Head of caudate nucleus (tissue), 42 donors: ENCODE results near the gene CST9.
"Not testable (repeated sequence)": the region's sequence is repeated elsewhere in the genome, so short reads cannot be mapped to it uniquely, and the experiment has no call there.

Source experiments
- DNase-seq, 42 donors: peaks; one replicate each; pipeline versions ENCODE4 v3.0.0 to v3.0.0-alpha.2; 2020 to 2021; ENCODE audit warnings: mixed read lengths in 7 of 42
- intact Hi-C: fragments of 100-400 bp; cut with DNase I; formaldehyde crosslinking; loops from one replicate; pipeline ENCODE4 v1.15.0; 2022

Gene CST9

DNA sequence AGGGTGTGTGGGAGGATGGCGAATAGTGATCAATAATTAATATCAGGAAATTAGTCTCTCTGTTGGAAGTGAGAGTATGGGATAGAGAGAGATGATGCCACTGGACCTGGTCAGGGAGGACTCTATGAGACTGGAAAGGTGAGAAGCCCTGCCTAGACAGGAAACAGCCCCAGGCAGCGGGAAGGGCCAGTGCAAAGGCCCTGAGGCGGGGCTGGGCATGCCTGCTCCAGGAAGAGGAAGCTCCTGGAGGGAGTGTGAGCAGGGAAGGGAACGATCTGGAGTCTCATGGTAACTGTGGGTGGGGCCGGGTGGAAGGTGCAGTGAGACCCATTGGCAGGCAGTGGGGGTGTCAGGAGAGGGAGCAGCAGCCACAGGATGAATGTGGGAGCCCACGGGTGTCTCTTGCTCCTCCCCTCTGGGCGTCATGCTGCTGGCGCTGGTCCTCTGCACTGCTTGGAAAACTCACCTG lies 33.8 kb upstream of the CST9 start:
- DNase-seq, result peak in 1 of 42 donors; percentile 25
- intact Hi-C loops, result no loop called here

DNA sequence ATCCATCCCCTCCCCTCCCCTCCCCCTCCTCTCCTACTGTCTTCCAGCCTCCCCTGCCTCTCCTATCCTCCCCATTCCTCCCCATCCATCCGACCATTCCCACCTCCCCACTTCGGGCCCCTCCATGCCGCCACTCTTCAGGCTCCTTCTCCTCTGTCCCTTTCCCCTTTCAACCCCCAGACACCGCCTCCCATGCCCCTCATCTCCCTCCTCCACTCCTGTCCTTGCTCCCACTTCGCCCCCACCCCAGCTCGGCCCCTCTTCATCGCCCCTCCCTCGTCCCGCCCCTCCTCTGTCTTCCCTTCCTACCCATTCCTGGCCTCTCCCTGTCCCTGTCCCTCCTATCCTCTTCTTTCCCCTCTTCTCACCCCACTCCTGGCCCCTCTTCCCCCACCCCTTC lies 32.6 kb upstream of the CST9 start:
- intact Hi-C loops, result no loop called here
- DNase-seq, result peak in 1 of 42 donors; percentile 36

DNA sequence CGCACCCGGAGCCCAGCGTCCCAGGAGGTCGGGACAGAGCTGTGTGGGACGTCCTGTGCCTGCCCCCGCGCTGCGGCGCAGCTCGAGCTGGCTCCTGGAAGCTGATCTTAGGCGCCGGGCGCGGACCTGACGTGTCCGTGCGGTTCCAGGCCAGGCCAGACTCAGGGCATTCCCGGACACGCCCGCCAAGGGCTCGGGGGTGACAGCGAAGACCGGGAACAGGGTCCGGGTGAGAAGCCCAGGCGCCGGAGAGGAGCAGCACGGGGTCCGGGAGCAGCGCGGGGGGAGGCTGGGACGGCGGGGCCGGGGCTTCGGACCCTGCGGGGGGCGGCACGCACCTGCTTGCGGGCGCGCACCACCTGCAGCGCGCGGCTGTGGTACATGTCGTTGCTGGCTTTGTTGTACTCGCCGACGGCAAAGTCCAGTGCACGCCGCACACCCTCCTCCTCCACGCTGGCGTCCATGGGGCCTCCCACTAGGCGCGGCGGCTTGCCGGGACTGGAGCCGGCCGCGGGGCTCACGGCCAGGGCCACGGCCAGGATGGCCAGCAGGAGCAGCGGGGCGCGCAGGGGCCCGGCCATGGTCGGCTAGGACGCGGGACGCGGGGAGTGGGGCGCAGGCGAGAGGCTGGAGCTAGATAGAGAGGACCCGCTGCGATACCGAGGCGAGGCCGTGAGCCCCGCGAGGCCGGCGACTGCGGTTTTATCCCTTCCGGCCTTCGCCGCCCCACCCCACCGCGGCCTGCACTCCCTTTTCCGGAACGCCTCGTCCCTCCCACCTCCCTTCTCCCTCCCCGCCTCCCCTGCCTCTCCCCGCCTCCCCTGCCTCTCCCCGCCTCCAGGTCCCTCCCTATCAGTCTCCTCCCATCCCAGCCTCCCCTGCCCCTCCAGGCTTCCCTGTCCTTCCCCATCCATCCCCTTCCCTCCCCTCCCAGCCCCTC lies 31.8 kb upstream of the CST9 start, which contains the start of gene CST3:
Gene CST3 (minus strand): TSS at position 674 of the 940 bp plus-strand sequence. CDS start 93 bp downstream, at position 581.
- peak; percentile 30 to 89 (median 75) for DNase-seq
- intact Hi-C loops, result no loop called here

DNA sequence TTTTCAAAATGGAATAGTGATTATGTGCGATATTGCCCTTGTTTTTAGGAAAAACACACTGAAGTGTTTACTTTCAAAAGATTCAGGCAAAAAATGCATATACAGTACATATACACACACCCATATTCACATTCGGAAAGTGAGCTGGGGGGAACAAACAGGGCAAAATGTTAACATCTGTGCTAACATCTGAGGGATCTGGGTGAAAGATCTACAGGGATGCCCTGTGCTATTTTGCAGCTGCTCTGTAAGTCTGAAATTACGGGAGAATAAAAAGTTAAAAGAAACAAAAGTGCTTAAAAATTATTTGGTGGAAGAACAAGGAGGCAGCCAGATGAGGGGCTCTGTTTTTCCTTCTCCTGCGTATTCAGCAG lies 31.2 kb upstream of the CST9 start:
- intact Hi-C loops, result no loop called here
- no peak for DNase-seq

DNA sequence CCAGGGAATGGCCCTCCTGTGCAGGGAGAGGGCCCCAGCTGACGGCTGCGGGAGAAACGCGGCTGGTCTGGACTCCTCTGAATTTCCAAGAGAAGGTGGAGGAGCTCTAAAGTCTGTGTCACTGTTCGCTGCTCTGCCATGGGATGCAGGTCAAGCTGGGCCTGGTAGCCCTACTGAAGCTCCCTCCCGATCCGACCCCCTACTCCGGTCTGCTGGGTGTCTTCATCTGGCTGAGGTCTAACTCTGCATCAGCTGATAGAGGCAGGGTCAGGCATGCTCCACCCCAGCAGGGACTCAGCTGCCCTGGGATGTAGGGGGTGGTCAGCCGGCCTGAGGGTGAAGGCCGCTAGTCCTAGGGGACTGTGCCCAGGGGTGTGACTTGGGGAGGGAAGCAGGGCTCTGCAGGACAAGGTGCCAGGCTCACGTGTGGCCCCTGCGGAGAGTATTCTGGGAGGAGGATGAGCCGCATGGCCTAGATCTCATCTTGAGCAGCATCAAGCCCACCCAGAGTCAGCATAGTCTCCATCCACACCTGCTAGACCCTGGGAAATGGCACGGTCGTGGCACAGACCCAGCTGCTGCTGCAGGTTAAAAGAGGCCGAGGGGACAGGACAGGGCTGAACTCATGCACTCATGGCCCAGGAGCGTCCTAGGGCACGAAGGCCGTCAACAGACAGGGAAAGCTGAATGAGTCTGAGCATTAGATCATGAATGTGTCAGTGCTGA lies 30.6 kb upstream of the CST9 start:
- peak in 1 of 42 donors; percentile 43 for DNase-seq
- intact Hi-C loops, result no loop called here

DNA sequence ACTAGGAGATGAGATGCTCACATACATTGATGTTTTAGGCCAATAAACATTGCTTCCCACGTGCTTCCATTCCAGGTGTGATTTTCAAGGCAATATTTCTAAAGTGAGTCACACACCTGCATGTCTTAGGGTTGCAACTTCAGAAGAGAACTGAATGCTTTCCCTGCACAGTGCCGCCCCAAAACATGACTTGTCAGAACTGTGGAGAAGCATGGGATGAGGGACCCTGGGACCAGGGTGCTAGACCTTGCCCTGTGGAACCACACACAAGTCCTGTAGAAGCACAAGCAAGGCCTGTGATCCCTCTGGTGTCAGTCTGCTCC lies 30.0 kb upstream of the CST9 start:
- DNase-seq, intact Hi-C loops: not testable (repeated sequence)

DNA sequence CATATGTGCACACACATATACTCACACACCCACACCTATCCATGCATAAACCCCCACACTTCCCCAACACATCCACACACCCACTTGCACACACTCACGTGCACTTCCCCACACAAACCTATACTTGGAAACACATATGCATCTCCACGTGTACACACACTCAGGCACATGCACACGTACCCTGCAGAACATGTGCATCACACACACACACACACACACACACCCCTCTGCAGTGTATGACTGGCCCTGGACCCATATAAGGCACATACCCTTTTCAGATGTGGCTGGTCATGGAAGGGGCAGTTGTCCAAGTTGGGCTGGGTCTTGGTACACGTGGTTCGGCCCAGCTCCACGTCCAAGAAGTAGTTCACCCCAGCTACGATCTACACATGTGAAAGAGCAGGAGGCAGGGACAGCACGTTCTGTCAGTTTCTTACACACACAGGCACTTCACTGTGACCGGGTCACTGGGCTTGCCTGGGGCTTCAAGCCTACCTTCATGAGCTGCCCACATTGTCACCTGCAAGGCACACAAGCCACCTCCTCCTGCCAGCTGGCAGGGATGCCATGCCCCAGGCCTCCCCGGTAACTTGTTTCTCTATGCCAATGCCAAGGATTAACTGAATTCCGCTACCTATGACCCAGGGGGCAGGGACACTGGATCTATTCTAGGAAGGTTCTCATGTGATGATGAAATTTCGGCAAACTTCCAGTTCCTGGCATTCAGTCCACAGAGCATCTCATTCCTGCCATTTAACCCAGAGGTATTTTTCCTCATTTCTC lies 29.5 kb upstream of the CST9 start:
- intact Hi-C loops, result no loop called here
- peak in 1 of 42 donors; percentile 43 for DNase-seq

DNA sequence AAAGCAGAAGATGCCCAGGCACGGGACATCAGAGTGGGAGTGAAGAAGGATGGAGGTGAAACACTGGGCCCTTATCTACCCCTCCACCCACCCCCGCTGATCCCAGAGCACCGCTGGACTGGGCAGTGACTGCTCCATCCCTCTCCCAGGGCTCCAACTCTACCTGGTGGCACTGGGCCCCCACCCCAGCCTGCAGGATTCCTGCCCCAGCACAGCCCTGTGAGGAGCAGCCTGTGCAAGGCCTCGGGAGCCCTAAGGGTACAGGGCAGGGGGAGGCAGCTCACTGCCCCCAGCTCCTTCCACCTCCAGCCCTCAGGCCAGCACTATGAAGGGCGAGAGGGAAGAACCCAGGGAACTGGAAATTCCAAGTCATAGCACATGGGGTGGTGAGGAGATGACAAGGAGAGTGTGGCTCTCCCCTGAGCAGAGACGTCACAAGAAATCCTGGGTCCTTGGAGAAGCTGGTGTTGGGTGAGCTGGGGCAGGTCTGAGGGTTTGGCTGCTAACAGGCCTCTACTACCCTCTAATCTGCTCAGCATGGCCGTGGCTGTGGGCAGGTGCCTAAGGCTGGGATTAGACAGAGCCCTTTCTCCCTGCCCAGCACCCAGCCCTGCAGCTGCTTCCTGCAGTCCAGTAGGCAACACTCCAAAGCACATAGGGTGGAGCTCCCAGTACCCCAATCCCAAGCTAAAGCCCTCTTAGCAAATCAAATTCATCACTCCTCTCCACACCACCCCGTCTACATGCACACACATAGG lies 28.5 kb upstream of the CST9 start:
- peak in 1 of 42 donors; percentile 38 for DNase-seq
- intact Hi-C loops, result no loop called here

DNA sequence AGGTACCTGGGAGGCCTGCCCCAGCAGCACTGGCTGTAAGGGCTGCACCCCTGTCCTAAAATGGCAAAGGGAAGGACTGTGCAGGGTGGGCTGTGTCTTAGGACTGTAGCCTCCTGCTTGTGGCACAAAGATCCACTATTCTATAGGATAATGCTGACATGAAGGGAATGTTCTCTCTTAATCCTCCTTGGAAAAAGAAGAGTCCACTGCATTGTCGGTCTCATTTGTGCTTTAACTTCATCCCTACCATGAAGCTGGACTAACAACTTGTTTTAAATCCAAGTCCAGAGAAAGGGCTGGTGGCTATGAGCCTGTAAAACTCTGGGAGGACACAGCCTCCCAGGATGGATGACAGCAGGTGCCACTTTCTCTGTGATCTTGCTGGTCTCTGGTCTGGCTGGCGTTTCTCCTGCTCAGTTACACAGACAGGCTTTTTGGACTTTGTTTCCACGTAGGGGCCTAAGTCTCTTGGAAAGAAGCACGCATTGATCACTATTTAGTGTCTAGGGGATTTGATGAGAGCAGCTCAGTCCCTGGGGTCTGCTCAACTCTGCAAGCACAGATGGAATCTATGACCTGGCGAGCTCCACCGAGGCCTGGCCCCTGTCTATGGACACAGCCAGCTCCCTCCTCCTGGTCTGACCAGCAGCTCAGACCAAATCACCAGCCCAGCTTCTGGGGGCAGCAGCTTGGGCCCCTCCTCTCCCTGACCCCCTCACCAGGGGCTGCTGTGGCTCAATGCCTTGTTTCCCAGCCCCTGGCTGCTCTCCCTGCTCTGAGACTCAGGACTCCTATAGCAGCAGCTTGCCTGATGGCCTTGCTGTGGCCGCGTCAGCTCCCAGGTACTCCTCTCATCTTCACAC lies 27.2 kb upstream of the CST9 start:
- intact Hi-C loops, result no loop called here
- DNase-seq, result peak in 1 of 42 donors; percentile 41

DNA sequence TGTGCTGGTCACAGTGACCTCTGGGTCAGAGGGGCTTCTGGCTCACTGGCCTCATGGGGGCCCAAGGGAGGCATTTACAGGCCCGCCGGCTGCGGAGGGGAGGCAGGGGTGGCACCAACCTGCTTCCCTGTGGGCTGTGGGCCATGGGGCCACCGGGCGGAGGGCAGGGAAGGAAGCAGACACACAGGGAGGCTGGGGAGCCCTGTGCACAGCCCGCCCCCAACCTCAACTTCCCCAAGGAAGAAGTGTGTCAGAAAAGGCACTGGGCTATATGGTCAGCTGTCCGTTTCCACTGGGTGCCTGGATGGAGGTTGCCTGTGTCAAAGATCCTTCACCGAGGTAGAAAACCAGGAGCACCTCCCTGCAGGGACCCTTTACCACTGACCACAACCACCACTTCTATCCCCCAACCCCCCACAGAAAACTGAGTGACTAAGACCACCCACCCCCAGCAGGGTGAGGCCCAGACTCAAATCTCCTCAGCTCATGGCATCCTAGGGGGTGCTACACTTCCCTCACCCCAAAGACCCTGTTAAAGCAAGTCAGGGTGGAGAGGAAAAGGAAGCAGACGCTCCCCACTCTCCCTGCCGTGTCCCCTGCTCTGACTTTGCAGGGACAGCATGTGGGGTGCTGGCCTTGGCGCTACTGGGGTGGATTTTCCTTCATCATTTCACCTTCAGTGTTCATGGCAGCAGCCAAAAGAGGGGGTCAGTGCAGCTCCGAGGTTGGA lies 26.4 kb upstream of the CST9 start:
- intact Hi-C loops, result no loop called here
- DNase-seq, result peak in 12 of 42 donors; percentile 35 to 66 (median 44)

DNA sequence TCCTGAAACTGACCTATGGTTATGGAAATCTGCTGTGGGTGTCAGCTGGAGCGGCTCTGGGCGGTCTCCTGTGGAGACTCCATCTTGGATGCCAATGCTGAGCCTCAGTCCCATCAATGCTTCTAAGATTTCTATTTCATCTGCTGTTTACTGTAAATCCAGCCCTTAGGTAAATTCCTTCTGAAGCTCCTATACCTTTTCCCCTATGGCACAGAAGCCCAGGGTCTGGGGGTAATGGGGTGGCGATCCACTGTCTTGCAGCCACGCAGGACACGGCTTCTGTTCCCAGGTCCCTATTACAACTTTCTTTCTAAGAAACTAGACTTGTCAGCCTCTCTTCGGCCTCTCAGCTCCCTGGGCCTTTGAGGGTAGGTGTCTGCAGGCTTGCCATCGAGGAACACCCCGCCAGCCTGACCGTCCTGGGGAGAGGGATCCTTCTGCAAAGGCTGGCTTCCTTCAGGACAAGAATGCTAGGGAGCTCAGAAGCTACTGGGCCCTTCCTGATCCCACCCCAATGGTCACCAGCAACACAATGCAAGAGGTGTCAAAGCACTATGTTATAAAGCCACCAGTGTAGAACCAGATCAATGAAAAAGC lies 25.6 kb upstream of the CST9 start:
- DNase-seq, result peak in 1 of 42 donors; percentile 42
- intact Hi-C loops, result no loop called here

DNA sequence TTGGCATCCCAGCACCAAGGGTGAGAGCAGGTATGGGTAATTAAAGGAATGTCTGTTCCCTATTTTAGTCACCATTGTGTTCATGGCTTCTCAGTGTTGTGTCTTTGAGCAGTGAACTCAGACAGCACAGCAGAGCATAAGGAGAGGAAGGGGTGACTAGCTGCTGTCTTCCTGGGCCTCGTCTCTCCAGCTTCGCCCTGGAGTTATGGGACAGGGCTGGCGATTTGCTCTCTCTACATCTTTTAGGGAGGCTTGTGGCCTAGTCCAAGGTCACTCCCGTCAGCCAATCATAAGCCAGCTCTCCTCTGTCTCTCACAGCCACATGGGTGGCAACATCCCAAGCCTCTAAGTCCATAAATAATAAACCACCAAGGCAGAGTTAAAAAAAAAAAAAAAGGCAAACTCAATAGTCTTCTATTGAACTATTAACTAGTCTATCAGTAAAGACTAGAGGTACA lies 24.7 kb upstream of the CST9 start:
- peak in 1 of 42 donors; percentile 40 for DNase-seq
- intact Hi-C loops, result no loop called here

DNA sequence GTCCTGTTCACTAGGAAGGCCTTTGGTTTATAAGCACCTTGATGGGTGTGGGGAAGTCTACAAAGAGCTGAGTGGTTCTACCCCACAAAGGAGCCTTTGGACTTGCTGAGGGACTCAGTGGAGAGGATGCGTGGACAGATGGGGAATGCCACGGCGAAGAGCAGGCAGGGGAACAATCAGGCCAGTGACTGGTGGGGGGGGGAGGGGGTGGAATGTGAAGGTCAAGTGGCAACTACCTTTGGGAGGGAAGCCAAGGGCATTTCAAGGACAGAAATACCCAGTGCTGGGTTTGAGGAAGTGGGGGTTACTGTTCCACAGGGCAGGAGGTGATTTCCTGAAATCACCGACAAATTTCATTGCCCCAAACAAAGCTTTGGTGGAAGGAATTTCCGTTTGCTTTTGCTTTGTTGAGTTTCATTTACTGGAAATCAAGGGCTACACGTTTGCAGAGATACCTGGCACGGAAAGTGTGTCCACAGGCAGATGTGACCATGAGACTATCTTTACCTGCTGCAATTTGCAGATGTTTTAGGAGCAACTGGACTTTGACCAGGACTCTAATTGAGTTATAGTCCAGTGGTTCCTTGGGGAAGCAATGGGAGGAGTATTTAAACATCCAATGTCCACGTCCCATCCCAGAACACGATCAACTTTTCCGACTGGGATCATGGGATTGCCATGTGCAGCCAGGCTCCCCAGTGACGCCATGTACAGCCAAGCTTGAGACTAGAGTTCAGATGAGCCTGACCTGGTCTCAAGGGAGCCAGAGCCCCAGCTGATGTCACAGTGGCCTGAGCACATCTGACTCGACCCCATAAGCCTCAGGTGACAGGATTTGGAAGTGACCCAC lies 24.1 kb upstream of the CST9 start:
- DNase-seq, result peak in 1 of 42 donors; percentile 38
- intact Hi-C loops, result no loop called here

DNA sequence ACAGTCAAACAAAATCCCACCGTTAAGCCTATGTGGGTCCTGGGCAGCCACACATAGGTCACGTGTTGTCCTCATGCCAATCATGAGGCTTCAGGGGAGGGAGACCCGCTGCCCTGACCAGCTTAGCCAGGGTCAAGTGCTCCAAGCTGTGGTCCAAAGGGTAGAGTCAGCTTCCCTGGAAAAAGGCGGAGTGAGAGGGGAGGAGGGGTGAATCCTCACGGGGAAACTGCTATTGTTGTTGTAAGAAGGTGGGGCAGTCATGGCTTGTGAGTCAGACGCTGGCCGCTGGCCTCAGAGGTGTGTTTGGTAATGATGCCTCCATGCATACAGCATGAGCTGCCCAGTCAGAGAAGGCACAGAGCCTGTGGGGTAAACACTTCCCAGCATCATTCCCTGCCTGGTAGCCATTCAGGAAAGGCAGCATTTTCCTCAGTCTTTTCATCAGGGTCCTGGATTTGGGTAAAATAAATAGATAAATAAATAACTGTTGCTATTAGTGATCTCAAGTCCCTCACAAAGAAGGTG lies 23.4 kb upstream of the CST9 start:
- intact Hi-C loops, result no loop called here
- DNase-seq, result peak in 1 of 42 donors; percentile 38

DNA sequence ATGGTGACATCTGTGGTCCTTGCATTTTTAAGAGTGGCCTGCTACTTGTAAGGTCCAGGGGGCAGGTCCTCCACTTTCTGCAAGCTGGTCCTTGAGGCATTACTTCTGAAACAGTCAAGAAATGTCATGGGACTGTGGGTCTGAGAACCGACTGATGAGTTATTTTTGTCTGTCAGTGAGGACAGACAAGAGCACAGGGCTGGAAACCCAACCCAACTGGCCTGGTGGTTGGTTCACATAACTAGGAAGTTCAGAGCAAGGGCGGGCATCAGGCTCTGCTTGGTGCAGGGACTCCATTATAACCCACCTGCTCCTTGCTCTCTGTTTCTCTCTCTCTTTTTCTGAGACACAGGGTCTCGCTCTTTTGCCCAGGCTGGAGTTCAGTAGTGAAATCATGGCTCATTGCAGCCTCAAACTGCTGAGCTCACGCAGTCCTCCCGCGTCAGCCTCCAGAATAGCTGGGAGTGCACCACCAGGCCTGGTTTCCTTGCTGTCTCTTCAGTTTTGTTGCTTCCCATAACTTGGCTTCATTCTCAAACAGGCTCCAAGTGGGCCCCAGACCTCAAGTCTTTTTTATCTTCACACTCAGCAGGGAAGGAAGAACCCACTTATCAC lies 22.8 kb upstream of the CST9 start:
- peak in 1 of 42 donors; percentile 41 for DNase-seq
- intact Hi-C loops, result no loop called here
